ENCODE measurements around the gene CPOX. TPM values are rescaled to one million over a fixed set of nuclear protein-coding genes. Genes with fewer than 3 reads are reported as not detected.
"Not testable (repeated sequence)": the region's sequence is repeated elsewhere in the genome, so short reads cannot be mapped to it uniquely, and the experiment has no call there.

The CPOX gene
- total RNA-seq, 1 experiment from 2014 or later = 14.1 TPM

DNA sequence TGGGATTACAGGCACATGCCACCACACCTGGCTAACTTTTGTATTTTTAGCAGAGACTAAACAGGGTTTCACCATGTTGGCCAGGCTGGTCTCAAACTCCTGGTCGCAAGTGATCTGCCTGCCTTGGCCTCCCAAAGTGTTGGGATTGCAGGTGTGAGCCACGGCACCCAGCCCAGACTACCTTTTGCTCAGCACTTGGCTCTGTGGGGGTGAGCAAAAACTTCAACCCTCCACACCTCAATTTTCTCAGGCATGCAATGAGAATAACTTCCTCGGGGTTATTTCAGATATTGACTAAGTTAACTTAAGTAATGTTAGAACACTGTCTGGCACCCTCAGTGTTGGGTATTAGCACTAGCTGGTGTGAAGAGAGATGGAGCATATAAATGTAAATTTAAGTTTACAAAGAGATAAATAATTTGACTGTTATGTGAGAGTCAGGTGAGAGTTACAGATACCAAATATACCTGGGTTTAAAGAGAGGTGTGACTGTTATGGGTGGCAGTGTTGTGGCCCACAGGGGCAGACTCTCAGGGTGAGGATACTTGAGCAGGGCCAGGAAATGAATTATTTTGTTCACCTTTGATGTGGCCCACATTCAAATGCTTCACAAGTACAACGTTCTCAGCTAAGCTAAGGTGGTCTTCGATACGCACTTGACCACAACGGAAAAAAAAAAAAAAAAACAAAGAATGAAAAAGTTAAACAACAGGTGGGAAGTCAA lies 29.0 kb downstream of the CPOX start:
- no peak for DNase-seq (ENCODE audit: extremely low read depth, low read depth)

GRCh38 chr3:98563661-98564281 lies 29.6 kb downstream of the CPOX start:
- DNase-seq (ENCODE audit: extremely low read depth, low read depth) = no peak

DNA sequence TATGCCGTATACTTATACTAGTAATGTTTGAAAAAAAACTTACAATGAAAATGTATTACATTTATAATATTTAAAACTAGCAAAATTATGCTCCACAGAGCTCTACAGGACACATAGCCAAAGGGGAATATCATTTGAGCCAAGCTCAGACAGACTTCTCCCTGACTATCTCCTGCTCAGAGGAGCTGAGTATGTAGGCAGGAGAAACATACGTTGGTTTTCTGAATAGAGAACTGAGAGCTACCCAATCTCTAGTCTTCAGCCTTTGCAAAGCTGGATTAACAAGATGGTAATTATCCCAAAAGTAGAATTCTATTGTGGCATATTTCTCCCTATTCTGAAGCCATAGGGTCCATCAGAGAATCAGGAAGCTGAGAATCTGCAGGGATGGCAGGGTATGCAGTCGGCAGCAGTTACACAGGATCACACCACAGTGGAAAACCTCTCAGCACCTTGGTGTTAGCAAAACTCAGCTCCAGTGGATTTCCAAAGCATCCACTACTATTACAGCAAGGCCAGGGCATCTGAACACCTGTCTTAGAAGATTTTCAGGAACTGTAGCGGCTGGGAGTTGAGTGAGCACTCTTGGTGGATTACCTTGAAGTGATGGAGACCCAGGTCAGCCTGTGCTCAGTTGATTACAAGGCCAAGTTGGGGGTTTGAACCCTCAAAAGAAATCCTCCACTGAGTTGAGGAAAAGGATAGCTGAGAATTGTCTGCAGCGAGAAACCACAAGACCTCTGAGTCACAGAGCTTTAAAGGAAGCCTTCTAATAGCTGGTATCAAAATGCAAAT lies 31.5 kb downstream of the CPOX start:
- DNase-seq (ENCODE audit: extremely low read depth, low read depth) = no peak

DNA sequence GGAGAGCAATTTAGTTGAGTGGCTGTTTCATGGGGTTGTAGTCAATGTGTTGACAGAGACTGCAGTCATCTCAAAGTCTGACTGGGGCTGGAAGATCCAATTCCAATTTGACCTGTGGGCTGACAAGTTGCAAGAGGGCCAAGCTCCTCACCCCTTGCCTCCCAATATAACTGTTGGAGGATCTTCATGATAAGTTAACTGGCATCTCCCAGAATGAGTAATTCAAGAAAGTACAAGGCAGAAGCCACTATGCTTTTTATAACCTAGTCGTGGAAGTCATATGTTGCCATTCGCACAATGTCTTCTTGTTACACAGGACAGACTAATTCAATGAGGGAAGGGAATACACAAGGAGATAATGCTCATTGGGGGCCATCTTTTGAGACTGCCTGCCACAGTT lies 32.5 kb downstream of the CPOX start:
- DNase-seq (ENCODE audit: extremely low read depth, low read depth) = no peak

GRCh38 chr3:98559769-98560168 lies 33.6 kb downstream of the CPOX start:
- not testable (repeated sequence) for DNase-seq (ENCODE audit: extremely low read depth, low read depth)

GRCh38 chr3:98558100-98558827 lies 35.1 kb downstream of the CPOX start:
- no peak for DNase-seq (ENCODE audit: extremely low read depth, low read depth)

DNA sequence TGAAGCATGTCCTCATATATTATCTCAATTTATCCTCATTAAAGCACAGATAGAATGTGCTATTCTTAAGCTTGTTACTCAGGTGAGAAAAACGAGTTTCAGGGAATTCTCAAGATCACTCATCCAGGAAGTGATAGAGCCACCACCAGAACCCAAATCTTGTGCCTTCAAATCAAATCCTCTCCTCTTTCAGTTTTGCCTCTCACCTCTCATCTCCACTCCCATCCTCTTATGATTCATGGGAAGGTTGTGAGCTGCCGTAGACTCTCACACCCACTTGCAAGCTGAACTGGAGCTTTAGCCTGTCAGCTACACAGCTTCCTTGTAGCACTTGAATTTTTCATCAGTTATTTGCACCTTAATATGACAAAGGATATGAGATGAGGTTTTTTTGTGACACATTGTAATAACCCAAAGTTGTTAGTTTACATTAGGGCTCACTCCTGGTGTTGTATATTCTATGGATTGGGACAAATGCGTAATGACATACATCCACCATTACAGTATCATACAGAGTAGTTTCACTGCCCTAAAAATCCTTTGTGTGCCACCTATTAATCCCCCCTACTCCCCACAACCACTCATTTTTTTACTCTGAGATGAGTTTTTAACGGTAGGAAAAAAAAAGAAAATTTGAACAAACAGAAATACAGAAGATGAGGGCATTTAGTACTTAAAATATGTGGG lies 35.9 kb downstream of the CPOX start:
- DNase-seq (ENCODE audit: extremely low read depth, low read depth) = no peak

DNA sequence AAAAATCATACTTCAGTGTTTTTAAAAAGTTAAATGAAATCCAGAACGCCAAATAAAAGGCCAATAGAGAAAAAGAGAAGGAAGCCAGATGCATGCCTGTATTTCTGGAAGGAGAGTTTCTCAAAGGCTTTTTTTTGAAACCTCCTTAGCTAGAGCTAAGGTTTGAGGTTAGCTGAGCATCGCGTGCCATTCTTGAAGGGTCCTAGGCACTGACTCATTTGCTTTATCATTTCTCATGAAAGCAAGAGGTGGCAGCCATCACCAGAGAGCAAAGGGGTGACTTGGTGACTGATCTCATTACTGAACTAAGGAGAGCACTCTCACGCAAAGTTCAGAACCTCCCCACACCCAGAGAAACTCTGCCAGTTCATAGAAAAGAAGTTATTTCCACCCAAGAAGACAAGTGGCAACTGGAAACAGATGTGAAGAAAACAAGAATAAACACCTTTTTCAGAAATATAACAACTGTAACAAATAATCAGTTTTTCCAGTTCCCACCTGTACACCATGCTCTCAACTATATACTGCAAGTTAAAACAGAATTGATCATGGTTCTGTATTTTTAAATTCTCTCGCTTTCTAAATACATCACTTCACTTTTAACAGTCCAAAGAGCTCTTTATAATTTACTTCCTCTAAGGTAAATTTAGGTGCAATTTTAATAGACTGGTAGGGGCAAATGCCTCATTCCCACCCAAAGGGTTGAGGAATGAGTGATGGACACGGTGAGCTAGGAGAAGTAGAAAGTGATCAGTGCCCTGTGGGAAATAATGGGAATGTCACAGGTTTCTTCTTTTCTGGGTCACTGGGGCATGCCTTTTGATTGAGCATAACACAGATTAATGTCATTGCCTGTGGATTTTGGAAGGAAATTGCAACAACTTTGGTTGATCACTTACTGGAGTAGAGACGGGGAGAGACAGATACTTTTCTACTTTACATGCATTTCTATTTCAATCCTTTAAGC lies 37.0 kb downstream of the CPOX start:
- DNase-seq (ENCODE audit: extremely low read depth, low read depth) = no peak

DNA sequence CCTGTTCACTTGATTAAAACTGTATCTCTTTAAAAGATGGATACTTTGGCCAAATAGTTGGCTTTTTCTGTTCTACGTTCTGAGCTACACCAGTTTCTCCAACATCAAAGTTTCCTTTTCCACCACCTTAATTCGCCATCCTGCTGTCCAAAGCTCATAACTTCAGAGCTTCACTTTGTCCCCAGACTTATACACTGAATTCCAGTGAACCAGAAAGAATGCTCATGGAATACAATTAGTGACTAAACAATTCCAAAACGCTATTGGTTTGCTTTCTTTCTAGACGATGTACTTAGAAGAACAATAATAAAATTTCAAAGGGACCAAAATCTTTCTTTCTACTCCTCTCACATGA lies 38.4 kb downstream of the CPOX start:
- DNase-seq (ENCODE audit: extremely low read depth, low read depth) = no peak

DNA sequence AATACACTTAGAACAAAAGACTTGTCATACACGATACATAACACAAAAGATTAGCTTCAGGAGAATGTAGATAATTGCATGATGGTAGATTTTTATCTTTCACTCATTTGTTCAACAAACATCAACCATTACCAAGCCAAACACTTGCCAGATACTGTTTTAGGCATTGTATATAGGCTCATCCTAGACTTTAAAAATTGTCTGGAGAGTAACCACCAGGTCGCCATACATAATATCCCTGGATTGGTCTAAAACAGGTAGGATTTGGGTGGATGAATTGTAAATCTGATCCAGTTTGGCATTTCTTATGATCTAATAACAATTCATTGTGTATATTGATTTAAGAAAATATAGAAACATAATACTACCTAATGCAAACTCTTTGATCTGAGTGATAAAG lies 38.8 kb downstream of the CPOX start:
- no peak for DNase-seq (ENCODE audit: extremely low read depth, low read depth)

DNA sequence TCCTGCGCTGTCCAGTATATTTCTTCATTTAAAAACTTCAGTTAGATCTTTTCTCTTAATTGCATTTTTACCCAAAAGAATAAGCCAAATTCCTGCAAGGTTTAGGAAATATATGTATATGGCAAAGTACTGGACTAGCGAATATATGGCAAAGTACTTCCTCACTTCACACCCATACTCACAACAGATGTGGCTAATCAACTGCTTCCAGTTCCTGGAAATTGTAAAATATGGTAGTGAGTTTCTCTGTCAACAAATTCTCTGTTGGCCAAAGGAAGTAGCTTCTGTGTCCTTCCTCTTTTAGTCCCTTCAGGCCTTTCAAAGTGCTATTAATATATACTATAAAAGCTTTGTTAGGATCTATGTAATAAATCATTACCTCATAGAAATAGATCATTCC lies 39.7 kb downstream of the CPOX start:
- DNase-seq (ENCODE audit: extremely low read depth, low read depth) = no peak

DNA sequence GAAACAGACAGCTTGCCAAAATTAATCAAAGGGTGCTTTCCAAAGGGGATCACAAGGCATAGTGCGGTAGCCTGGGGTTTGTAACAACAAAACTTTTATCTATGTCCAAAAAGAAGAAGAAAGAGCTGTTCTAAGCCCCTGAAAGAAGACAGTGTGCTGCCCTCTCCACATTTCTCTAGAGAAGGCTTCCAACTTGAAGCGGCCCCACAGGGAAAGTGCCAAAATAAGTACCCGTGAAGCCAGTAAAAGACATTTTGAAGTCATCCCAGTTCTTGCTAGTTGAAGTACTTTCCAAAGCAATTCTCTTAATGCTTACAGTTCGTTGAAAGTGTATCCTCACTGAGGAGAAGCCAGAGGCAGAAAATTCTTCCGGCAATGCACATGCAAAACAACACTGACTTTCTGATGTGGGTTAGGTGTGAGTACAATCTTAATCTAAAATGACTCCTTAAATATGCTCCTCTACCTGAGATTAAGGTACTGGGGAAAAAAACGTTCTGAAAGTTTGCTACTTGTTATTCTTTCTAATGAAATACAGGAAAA lies 40.3 kb downstream of the CPOX start:
- DNase-seq (ENCODE audit: extremely low read depth, low read depth) = no peak

GRCh38 chr3:98552232-98553020 lies 41.0 kb downstream of the CPOX start:
- DNase-seq (ENCODE audit: extremely low read depth, low read depth) = no peak

- DNase-seq (ENCODE audit: extremely low read depth, low read depth) = no peak
Observed at GRCh38 chr3:98551754-98552153, 41.7 kb downstream of the CPOX start.

GRCh38 chr3:98551236-98551635 lies 42.2 kb downstream of the CPOX start:
- DNase-seq (ENCODE audit: extremely low read depth, low read depth) = no peak

DNA sequence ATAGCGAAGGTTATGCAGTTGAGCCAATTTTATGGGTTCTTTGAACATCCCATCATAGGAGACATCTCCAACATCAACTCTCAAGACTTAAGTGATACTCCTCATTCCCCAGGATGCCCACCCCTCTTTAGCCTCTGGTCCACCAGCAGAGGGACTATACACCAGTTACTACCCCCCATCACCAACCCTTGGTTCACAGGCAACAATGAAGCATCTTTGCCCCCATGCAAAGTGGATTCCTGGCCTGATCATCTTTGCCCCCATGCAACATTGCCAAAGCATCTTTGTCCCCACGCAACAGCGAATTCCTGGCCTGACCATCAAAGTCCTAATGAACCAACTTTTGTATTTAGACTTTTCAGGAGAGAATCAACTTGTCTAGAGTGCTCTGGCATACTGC lies 42.6 kb downstream of the CPOX start:
- DNase-seq (ENCODE audit: extremely low read depth, low read depth) = no peak

DNA sequence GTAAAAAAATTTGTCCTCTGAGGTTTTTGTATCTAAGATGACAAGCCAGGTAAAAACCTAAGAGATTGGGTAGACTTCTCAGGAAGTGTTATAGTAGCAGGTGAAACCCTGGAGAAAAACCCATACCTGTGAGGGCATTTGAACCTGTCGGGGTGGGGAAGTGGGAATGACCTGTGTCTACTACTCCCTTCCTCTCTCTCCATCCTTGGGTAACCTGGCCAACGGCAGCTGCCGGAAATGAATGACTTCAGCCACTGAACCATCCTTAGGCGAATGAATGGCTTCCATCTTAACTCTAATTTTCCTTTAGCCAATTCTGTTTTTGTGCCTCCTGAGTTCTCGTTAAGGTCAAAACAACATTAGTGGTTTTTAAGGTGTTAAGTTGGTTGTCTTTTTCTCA lies 44.9 kb downstream of the CPOX start:
- no peak for DNase-seq (ENCODE audit: extremely low read depth, low read depth)

- DNase-seq (ENCODE audit: extremely low read depth, low read depth) = no peak
Observed at GRCh38 chr3:98545940-98546339, 47.5 kb downstream of the CPOX start.
